ENCODE data around the gene AATK.

- TF ChIP-seq ZNF274 (IDR thresholded peaks at IDR 0.05; ENCODE audit: insufficient read depth, insufficient read length) = no peak
- no peak for TF ChIP-seq ATF3 (IDR thresholded peaks at IDR 0.05; ENCODE audit: borderline replicate concordance, extremely low read depth, low read depth, low read length)
- TF ChIP-seq EZH2 (IDR thresholded peaks at IDR 0.05; ENCODE audit: borderline replicate concordance, control insufficient read depth, low read depth, low read length) = no peak
- no peak for TF ChIP-seq CHD2 (IDR thresholded peaks at IDR 0.05; ENCODE audit: borderline replicate concordance, low read depth, low read length)
Measured at GRCh38 chr17:81184555-81184954, 18.5 kb upstream of the AATK start.

Data from GM12878 (cell line).